ENCODE data around the gene NBDY. TPM values are rescaled to one million over a fixed set of nuclear protein-coding genes. Genes with fewer than 3 reads are reported as not detected.

NBDY gene
- total and polyA plus RNA-seq, 2 donors (not counting 3 experiments of a cell fraction or from before 2014, with no cell fraction given), result 33.0 to 57.3 TPM

GRCh38 chrX:56785442-56785841 lies 56.4 kb downstream of the NBDY start:
- H4K20me1 ChIP-seq (replicated peaks; ENCODE audit: control insufficient read depth, extremely low read depth, insufficient read depth, low read length), result no peaks in the 10 kb centered on the region
- no TSS peak for BruUV-seq (replicated peaks)
- CTCF ChIA-PET, result no interaction called here

GRCh38 chrX:56786889-56787733 lies 58.1 kb downstream of the NBDY start:
- H3K4me1 ChIP-seq (ENCODE audit: control insufficient read depth, extremely low read depth, insufficient read depth, low read length), result no peaks in the 10 kb centered on the region
- dilution Hi-C loops (cut with MboI; ENCODE audit: extremely low pct_ligation_motif_present, low sequenced_read_pairs), result no loop called here
- H4K20me1 ChIP-seq (replicated peaks; ENCODE audit: control insufficient read depth, extremely low read depth, insufficient read depth, low read length), result no peaks in the 10 kb centered on the region
- H3K9ac ChIP-seq (replicated peaks; ENCODE audit: extremely low read depth, insufficient read depth, low read length), result no peak overlapping the region
- BruUV-seq (replicated peaks), result no TSS peak
- no peaks in the 10 kb centered on the region for H3K36me3 ChIP-seq (ENCODE audit: control insufficient read depth in 2 of 2, extremely low read depth in 1 of 2, insufficient read depth in 2 of 2, low read length in 2 of 2)
- H3K27me3 ChIP-seq (ENCODE audit: control insufficient read depth in 2 of 2, insufficient read depth in 2 of 2, low read length in 2 of 2), result no peaks in the 10 kb centered on the region
- no peaks in the 10 kb centered on the region for H3K9me1 ChIP-seq (replicated peaks; ENCODE audit: control insufficient read depth, extremely low read depth, insufficient read depth, low read length)
- intact Hi-C loops (cut with micrococcal nuclease), result no loop called here
- H3K27ac ChIP-seq (ENCODE audit: insufficient read depth, low read depth, low read length), result no peak overlapping the region
- FAIRE-seq (no peak), DNase-seq (ENCODE audit: low read depth, low spot score) (no peak)
- H3K79me2 ChIP-seq (ENCODE audit: control insufficient read depth, insufficient read depth, low read length), result no peaks in the 10 kb centered on the region
- H3K9me3 ChIP-seq (replicated peaks; ENCODE audit: control insufficient read depth, insufficient read depth, low read length), result no peaks in the 10 kb centered on the region
- H3K4me3 ChIP-seq (replicated peaks in 1 of 3; ENCODE audit: insufficient read depth in 1 of 3, low read depth in 1 of 3, low read length in 3 of 3), result no peak overlapping the region
- ChIA-PET POLR2A (no interaction called here), CTCF (interaction anchor here (2.0 kb wide), 1 partner anchor 191 kb away, joined by 30 read pairs; no protein-coding TSS in a partner anchor)
- no peak overlapping the region for H2AFZ ChIP-seq (ENCODE audit: low read depth, low read length)
- TF ChIP-seq MAX (IDR thresholded peaks at IDR 0.05; ENCODE audit: insufficient read depth, insufficient read length), result no peak
- no peak for TF ChIP-seq JUN (IDR thresholded peaks at IDR 0.05; ENCODE audit: borderline replicate concordance, insufficient read depth, insufficient read length, low read depth)
- no peak for TF ChIP-seq POLR2AphosphoS5 (IDR thresholded peaks at IDR 0.05; ENCODE audit: insufficient read depth, low read depth, low read length)
- TF ChIP-seq GATA2 (IDR thresholded peaks at IDR 0.05; ENCODE audit: insufficient read depth, insufficient read length, low read depth, low read length), result no peak
- no peak for TF ChIP-seq EZH2 (IDR thresholded peaks at IDR 0.05; ENCODE audit: borderline replicate concordance, low read depth, low read length, severe bottlenecking)
- TF ChIP-seq MYC (IDR thresholded peaks at IDR 0.05; ENCODE audit: low read depth, low read length), result no peak
- no peak for TF ChIP-seq POLR2A (IDR thresholded peaks at IDR 0.05; ENCODE audit: low read depth, low read length)
- TF ChIP-seq FOS (IDR thresholded peaks at IDR 0.05; ENCODE audit: borderline replicate concordance, insufficient read depth, low read length), result no peak
- TF ChIP-seq CTCF (IDR thresholded peaks at IDR 0.05; ENCODE audit: extremely low read depth in 1 of 2, insufficient read depth in 1 of 2, low read depth in 1 of 2, low read length in 2 of 2), result no peak
- no peak overlapping the region for H3K4me2 ChIP-seq (ENCODE audit: insufficient read depth, low read length)

More at GRCh38 chrX:56785442-56785841, 56.4 kb downstream of the NBDY start:
- dilution Hi-C loops (cut with MboI; ENCODE audit: extremely low pct_ligation_motif_present, low sequenced_read_pairs), result no loop called here
- FAIRE-seq (no peak), DNase-seq (ENCODE audit: low read depth, low spot score) (no peak)
- H3K36me3 ChIP-seq (ENCODE audit: control insufficient read depth in 2 of 2, extremely low read depth in 1 of 2, insufficient read depth in 2 of 2, low read length in 2 of 2), result no peaks in the 10 kb centered on the region
- no peak overlapping the region for H2AFZ ChIP-seq (ENCODE audit: low read depth, low read length)
- H3K4me3 ChIP-seq (replicated peaks in 1 of 3; ENCODE audit: insufficient read depth in 1 of 3, low read depth in 1 of 3, low read length in 3 of 3), result no peak overlapping the region
- no peaks in the 10 kb centered on the region for H3K27me3 ChIP-seq (ENCODE audit: control insufficient read depth in 2 of 2, insufficient read depth in 2 of 2, low read length in 2 of 2)
- H3K9ac ChIP-seq (replicated peaks; ENCODE audit: extremely low read depth, insufficient read depth, low read length), result no peak overlapping the region
- H3K4me1 ChIP-seq (ENCODE audit: control insufficient read depth, extremely low read depth, insufficient read depth, low read length), result no peaks in the 10 kb centered on the region
- intact Hi-C loops (cut with micrococcal nuclease), result no loop called here
- H3K9me3 ChIP-seq (replicated peaks; ENCODE audit: control insufficient read depth, insufficient read depth, low read length), result no peaks in the 10 kb centered on the region
- H3K4me2 ChIP-seq (ENCODE audit: insufficient read depth, low read length), result no peak overlapping the region
- TF ChIP-seq POLR2AphosphoS5 (IDR thresholded peaks at IDR 0.05; ENCODE audit: insufficient read depth, low read depth, low read length) (no peak), FOS (IDR thresholded peaks at IDR 0.05; ENCODE audit: borderline replicate concordance, insufficient read depth, low read length) (no peak)
- H3K27ac ChIP-seq (ENCODE audit: insufficient read depth, low read depth, low read length), result no peak overlapping the region
- no peaks in the 10 kb centered on the region for H3K9me1 ChIP-seq (replicated peaks; ENCODE audit: control insufficient read depth, extremely low read depth, insufficient read depth, low read length)
- POLR2A ChIA-PET, result no interaction called here
- no peaks in the 10 kb centered on the region for H3K79me2 ChIP-seq (ENCODE audit: control insufficient read depth, insufficient read depth, low read length)
